Parathyroid adenoma (tissue), 2 donors: ENCODE measurements around the gene ZNF79.

Source experiments
- H2AFZ ChIP-seq: fragments of 300-600 bp; sonication (generic); one replicate; pipeline ENCODE4 v1.7.0; 2017; ENCODE audit warnings: antibody characterized with exemption, mild to moderate bottlenecking
- H3K27ac ChIP-seq: fragments of 300-600 bp; sonication (generic); one replicate; pipeline ENCODE4 v1.7.0; 2017
- H3K27me3 ChIP-seq: fragments of 300-600 bp; sonication (generic); one replicate; pipeline ENCODE4 v1.7.0; 2017; ENCODE audit warnings: low read length; ENCODE audit not compliant: control insufficient read depth, insufficient read depth
- H3K36me3 ChIP-seq: fragments of 300-600 bp; sonication (generic); one replicate; pipeline ENCODE4 v1.7.0; 2017; ENCODE audit warnings: low read length; ENCODE audit not compliant: control insufficient read depth, insufficient read depth
- H3K4me1 ChIP-seq: fragments of 300-600 bp; sonication (generic); one replicate; pipeline ENCODE4 v1.7.0; 2017; ENCODE audit warnings: control low read depth
- H3K4me2 ChIP-seq: fragments of 300-600 bp; sonication (generic); one replicate; pipeline ENCODE4 v1.7.0; 2017; ENCODE audit warnings: low read length
- H3K4me3 ChIP-seq: fragments of 300-600 bp; sonication (generic); one replicate; pipeline ENCODE4 v1.7.0; 2017; ENCODE audit warnings: low read depth, low read length
- H3K79me2 ChIP-seq: fragments of 300-600 bp; sonication (generic); one replicate; pipeline ENCODE4 v1.7.0; 2017; ENCODE audit warnings: control low read depth
- H3K9ac ChIP-seq: fragments of 300-600 bp; sonication (generic); one replicate; pipeline ENCODE4 v1.7.0; 2017; ENCODE audit warnings: mild to moderate bottlenecking
- H3K9me3 ChIP-seq: fragments of 300-600 bp; sonication (generic); one replicate; pipeline ENCODE4 v1.7.0; 2017; ENCODE audit warnings: low read length; ENCODE audit not compliant: control insufficient read depth
- CTCF ChIP-seq: fragments of 300-600 bp; sonication (generic); IDR thresholded peaks from one replicate; pipeline ENCODE4 v1.7.0; 2017; ENCODE audit warnings: antibody characterized with exemption, mild to moderate bottlenecking
- donor health status: primary hyperparathyroidism.

ZNF79 gene

DNA sequence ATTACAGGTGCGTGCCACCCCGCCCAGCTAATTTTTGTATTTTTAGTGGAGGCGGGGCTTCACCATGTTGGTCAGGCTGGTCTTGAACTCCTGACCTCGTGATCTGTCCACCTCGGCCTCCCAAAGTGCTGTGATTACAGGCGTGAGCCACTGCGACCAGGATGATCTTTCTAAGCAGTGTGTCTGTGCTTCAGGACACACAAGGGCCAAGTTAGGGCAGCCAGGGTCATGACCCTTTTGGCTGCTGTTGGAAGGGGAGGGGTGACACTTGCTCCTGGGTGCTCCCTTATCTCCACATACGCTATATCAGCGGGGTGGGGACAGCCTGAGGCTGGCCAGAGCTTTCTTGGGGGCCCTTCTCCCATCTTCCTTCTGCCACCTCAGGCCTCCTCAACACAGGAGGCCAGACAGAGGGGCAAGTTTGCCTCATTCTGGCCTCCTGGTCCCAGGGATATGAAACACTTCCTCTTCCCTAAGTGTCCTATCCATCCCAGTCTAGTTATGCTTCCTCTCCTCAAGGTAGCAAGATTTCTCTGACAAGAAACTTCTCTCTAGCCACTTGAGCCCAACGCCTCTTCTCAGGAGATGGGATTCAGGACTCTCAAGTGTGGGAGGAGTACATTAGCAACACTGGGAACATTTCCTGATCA, 1.9 kb upstream of the ZNF79 start:
- H3K27ac ChIP-seq, result no peak overlapping the region
- H3K4me1 ChIP-seq, result no peaks in the 10 kb centered on the region
- TF ChIP-seq CTCF, result no peak
- H3K4me2 ChIP-seq, result no peak overlapping the region
- H3K9me3 ChIP-seq, result no peaks in the 10 kb centered on the region
- H3K79me2 ChIP-seq, result peaks cover 6% of the 10 kb centered on the region
- H2AFZ ChIP-seq, result no peak overlapping the region
- H3K4me3 ChIP-seq, result no peak overlapping the region
- H3K9ac ChIP-seq, result no peak overlapping the region
- no peaks in the 10 kb centered on the region for H3K27me3 ChIP-seq
- no peaks in the 10 kb centered on the region for H3K36me3 ChIP-seq

GRCh38 chr9:127422787-127423186, 1.4 kb upstream of the ZNF79 start:
- Histone ChIP-seq H2AFZ (no peak overlapping the region), H3K27ac (no peak overlapping the region), H3K4me3 (peak overlapping the region; percentile 96)

DNA sequence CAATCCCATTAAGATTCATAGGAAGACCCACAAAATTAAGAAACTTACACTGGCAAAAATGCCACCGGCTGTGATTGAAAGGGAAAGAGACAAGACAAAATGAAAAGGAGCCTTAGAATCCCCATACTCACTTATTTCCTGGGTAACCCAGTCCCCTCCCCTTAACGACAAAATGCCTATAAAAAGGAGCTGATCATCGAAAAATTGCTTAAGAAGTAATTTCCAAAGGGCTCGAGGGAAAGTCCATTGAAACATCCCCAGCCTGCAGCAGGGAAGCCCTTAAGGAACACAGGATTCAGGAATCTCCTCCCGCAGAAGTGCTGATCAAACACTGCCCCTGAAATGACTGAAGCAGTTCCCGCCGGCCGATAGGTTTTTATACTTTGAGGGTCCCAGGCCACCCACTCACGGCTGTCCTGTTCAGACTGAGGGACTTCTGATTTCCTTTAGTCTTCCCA, 677 bp upstream of the ZNF79 start:
- Histone ChIP-seq H3K9ac (no peak overlapping the region), H3K4me2 (peak overlapping the region; percentile 100), H3K36me3 (no peaks in the 10 kb centered on the region), H3K4me3 (peak overlapping the region; percentile 96), H2AFZ (peak overlapping the region; percentile 93), H3K27ac (peak overlapping the region; percentile 89), H3K27me3 (no peaks in the 10 kb centered on the region), H3K79me2 (peaks cover 8% of the 10 kb centered on the region), H3K4me1 (no peaks in the 10 kb centered on the region), H3K9me3 (no peaks in the 10 kb centered on the region)
- no peak for TF ChIP-seq CTCF

More at GRCh38 chr9:127422787-127423186, 1.4 kb upstream of the ZNF79 start:
- H3K36me3 ChIP-seq, result no peaks in the 10 kb centered on the region
- no peaks in the 10 kb centered on the region for H3K9me3 ChIP-seq
- no peak overlapping the region for H3K9ac ChIP-seq
- peaks cover 6% of the 10 kb centered on the region for H3K79me2 ChIP-seq
- no peaks in the 10 kb centered on the region for H3K27me3 ChIP-seq
- peak overlapping the region; percentile 100 for H3K4me2 ChIP-seq
- H3K4me1 ChIP-seq, result no peaks in the 10 kb centered on the region
- TF ChIP-seq CTCF, result no peak

DNA sequence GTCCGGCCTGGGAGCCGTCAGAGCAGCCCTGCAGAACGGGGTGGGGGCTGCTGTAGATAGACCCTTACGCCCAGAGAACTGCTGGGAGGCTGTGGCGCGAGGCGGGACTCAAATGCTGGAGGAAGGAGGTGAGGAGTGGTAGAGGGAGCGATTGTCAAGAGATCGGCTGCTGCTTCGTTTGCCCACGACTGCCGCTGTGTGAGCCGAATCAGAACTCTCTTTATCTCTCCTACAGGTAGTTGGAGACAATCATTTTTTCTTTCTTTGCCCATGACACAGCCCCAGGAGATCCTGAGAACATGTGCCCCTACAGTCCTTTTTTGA, 456 bp downstream of the ZNF79 start:
- Histone ChIP-seq H3K4me3 (peak overlapping the region; percentile 96), H3K79me2 (peaks cover 8% of the 10 kb centered on the region), H3K4me1 (no peaks in the 10 kb centered on the region), H3K27ac (peak overlapping the region; percentile 89), H3K9ac (no peak overlapping the region), H3K36me3 (no peaks in the 10 kb centered on the region), H3K4me2 (peak overlapping the region; percentile 100), H3K27me3 (no peaks in the 10 kb centered on the region), H2AFZ (peak overlapping the region; percentile 93), H3K9me3 (no peaks in the 10 kb centered on the region)
- no peak for TF ChIP-seq CTCF

DNA sequence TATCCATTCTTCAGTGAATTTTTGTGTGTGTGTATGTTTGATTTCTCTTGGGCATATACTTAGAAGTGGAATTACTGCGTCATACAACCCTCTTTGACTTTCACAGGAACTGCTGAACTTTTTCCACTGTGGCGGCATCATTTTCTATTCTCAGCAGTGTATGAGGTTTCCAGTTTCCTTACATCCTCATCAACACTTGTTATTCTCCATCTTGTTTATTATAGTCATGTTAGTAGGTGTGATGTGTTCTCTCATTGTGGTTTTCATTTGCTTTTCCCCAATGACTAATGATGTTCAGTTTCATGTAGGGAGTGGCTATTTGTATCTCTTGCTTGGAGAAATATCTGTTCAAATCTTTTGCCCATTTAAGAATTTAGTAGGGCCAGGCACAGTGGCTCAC, 2.6 kb downstream of the ZNF79 start:
- no peak overlapping the region for H3K9ac ChIP-seq
- no peak overlapping the region for H2AFZ ChIP-seq
- H3K27ac ChIP-seq, result no peak overlapping the region
- H3K79me2 ChIP-seq, result peaks cover 8% of the 10 kb centered on the region
- H3K27me3 ChIP-seq, result no peaks in the 10 kb centered on the region
- H3K4me2 ChIP-seq, result no peak overlapping the region
- H3K9me3 ChIP-seq, result no peaks in the 10 kb centered on the region
- TF ChIP-seq CTCF, result no peak
- H3K36me3 ChIP-seq, result no peaks in the 10 kb centered on the region
- no peak overlapping the region for H3K4me3 ChIP-seq
- no peaks in the 10 kb centered on the region for H3K4me1 ChIP-seq
